Measurements from ENCODE around the gene PCCA.
"Not testable (repeated sequence)": the region's sequence is repeated elsewhere in the genome, so short reads cannot be mapped to it uniquely, and the experiment has no call there.

Gene PCCA

DNA sequence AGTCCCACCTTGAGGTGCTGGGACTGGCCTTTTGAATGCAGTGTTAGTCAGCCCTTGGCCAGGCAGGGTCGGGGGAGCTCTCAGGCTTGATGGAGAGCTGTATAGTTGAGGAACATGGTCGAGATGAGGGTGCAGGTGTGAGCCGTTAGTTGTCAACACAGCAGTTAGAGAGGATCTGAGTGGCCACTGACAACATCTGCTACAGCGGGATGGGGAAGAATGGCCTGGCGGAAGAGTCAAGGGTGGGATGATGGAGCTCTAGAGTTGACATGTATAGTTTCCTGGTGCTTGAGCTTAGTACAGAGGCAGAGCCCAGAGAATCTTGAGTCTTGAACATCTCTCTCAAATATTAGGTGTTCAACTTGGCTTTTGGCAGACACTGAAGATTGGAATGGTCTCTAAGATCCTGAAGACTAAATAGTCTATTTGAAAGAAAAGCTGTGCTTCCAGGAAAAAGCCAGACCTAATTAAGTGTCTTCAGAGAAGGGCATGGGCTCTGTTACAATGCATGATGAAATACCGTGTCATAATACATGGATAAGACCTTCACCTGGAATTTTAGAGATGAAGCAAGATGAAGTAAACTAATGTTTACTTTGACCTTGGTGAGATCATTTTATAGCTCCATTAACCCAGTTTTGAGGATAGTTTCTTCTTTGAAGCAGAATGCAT lies 9.7 kb downstream of the PCCA start:
- no peak for DNase-seq

- not testable (repeated sequence) for DNase-seq
Observed at GRCh38 chr13:100099117-100099445, 10.2 kb downstream of the PCCA start.

DNA sequence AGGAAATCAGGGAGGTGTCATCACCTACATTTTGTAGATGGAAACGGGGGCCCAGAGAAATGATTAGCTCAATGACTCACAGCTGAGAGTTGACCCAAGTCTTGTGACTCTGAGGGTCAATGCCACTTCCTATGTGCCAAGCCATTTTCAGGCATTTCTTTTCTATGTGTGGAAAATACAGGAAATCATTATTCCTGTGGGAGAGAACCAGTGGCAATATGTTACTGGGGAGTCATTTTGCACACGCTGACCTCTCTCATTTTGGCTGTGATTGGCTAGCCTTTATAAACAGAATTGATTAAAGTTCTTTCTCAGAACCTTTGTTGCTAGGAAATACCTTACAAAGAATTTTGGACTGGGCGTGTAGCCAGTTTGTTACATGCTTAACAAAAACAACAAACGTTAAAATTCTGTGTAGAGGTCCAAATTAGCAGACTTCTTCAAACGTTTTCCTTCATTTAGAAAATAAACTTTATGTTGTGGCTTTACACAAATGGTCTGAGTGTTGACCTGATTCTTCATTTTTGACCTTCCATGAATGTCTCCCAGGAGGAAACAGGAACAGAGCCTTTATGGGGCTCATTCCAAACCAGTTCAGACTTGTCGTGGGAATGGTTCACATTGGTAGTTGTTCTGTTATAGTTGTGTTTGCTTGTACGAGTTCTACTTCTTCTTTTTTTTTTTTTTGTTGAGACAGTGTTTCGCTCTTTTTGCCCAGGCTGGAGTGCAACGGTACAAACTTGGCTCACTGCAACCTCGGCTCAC lies 11.4 kb downstream of the PCCA start:
- DNase-seq, result peak; percentile 37

- no peak for DNase-seq
Observed at GRCh38 chr13:100102042-100102441, 13.1 kb downstream of the PCCA start.

DNA sequence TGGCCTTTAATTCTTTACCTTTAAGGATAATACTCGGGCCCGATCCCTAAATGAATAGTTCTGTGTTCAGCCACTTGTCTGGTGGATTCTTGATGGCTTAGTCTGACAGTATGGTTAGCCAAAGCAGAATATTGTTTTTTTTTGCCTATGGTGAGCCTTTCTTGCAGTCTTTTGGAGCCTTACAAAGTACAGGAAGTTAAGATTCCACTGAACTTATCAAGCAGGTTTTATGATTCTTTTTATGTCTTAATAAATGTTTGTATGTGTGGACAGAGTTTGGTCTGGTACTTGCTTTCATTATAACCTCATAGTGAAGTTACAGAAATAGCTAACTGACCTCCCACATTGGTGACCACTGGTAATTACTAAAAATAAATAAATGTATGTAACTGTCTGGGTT lies 17.1 kb downstream of the PCCA start:
- no peak for DNase-seq

DNA sequence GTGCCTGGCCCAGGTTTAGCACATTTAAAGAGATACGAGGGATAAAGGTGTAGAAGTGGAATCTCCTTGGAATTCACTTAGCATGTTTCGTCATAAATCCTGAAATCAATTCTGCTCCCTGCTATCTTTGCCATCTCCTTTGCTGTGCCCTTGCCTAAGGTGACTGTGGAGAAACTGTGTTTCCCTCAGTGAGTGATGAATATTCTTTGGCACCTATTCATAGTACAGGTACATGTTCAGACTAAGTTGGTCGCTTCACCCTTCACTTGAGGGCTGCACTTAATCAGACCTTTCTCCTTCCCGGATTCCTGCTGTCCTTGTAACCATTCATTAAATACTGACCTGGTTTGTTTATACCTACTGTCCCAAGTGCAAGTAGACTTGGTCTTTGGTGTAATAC lies 17.8 kb downstream of the PCCA start:
- DNase-seq, result no peak

GRCh38 chr13:100108913-100109507 lies 20.1 kb downstream of the PCCA start:
- DNase-seq, result no peak

DNA sequence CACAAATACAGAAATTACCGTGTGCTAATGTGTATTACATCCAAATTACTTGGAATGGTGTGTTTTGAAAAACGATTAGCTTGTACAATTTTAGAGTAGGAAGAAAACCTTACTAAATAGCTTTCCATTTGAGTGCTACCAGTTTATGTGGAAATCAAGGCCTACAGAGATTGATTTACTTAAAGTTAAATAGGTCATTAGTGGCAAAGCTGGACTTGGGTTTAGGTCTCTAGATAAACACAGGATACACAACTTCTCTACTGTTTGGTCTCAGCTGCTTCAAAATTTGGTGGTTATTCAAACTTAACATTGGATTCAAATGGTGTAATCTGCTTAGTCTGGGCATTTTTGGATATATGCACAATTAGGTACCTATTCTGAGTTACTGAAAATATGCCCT lies 21.4 kb downstream of the PCCA start:
- DNase-seq, result no peak

DNA sequence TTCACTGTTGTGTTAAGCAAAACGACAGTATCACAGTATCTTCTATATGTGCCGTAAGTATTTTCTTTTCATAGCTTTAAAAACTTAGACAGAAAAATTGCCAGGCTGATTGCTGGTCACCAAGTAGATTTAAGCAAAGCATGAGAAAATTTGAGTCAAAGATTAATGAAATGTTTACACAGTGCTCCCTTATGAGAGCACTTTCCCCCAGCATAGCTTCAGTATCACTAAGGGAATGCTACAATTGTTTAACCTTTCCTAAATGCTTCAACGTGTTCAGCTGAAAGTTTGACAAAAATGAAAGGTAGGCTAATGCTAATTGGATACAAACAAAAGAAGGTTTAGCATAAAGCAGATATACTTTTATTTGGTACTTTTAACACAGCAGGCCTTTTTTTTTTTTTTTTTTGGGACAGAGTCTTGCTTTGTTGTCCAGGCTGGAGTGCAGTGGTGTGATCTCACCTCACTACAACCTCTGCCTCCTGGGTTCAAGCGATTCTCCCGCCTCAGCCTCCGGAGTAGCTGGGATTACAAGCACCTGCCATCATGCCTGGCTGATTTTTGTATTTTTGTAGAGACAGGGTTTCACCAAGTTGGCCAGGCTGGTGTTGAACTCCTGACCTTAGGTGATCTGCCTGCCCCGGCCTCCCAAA lies 23.4 kb downstream of the PCCA start:
- DNase-seq, result no peak

- no peak for DNase-seq
Observed at GRCh38 chr13:100115693-100116254, 26.9 kb downstream of the PCCA start.

GRCh38 chr13:100124265-100124664 lies 35.4 kb downstream of the PCCA start:
- peak; percentile 84 for DNase-seq

GRCh38 chr13:100125946-100126345 lies 37.1 kb downstream of the PCCA start:
- no peak for DNase-seq

GRCh38 chr13:100128373-100128772 lies 39.5 kb downstream of the PCCA start:
- DNase-seq, result peak; percentile 16

- DNase-seq, result peak; percentile 10
Observed at GRCh38 chr13:100128838-100129237, 39.9 kb downstream of the PCCA start.

- DNase-seq, result peak; percentile 74
Observed at GRCh38 chr13:100129605-100130004, 40.7 kb downstream of the PCCA start.

GRCh38 chr13:100130092-100130491 lies 41.2 kb downstream of the PCCA start:
- DNase-seq, result no peak

- DNase-seq, result no peak
Observed at GRCh38 chr13:100130930-100131511, 42.1 kb downstream of the PCCA start.

- DNase-seq, result peak; percentile 92
Observed at GRCh38 chr13:100131863-100132574, 43.1 kb downstream of the PCCA start.

DNA sequence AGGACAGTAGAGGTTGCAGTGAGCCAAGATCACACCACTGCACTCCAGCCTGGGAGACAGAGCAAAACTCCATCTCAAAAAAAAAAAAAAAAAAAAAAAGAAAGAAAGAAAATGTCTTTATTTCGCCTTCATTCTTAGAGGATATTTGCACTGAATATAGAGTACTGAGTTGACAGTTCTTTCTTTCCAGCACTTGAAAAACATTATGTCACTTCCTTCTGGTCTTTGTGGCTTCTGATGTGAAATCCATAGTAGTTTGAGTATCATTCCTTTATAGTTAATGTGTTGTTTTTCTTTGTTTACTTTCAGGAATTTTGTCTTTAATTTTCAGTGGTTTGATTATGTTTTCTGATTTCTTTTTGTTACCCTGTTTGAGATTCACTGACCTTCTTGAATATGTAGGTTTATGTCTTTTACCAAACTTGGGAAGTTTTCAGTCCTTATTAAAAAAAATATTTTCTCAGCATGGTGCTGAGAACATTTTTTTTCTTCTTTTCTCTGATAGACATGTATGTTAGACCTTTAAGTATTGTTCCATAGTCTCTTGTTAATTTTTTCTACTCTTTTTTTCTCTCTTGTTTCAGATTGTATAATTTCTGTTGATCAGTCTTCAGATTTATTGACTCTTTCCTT lies 50.1 kb downstream of the PCCA start:
- peak; percentile 21 for DNase-seq

DNA sequence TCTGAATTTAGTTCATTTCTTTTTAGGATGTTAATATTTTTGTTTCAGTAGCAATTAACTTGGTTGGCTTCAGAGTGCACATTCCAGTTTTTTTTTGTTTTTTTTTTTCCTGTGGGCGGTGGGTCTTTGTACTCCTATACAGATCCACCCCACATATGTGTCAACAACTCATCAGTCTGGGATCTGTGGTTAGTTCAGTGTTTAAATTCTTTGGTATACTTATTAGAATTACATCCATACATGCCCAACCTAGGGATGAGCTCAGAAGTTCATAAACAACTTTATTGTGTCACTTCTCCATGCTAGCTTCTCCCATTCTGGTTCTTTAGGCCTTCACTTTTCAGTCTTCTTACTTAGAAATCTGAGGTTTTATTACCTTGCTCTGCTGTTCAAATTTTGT lies 50.9 kb downstream of the PCCA start:
- no peak for DNase-seq

- DNase-seq, result no peak
Observed at GRCh38 chr13:100140441-100140840, 51.5 kb downstream of the PCCA start.

DNA sequence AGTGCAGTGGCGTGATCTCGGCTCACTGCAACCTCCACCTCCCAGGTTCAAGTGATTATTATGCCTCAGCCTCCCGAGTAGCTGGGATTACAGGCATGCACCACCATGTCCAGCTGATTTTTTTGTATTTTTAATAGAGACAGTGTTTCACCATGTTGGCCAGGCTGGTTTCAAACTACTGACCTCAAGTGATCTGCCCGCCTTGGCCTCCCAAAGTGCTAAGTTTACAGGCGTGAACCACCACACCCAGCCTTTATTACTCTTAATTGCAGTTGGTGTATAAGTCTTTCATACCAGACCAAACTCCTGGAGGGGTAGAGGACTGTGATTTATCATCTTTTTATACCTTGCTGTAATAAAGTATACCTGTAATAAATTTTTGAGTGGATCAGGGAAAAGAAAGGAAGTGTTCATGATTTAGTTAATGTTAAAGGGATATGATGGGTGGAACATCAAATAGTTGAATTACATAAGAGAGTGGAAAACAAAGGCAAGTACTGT lies 52.6 kb downstream of the PCCA start:
- not testable (repeated sequence) for DNase-seq
